Caco-2 (cell line): Measurements from ENCODE around the gene CMYA5. TPM values are rescaled to one million over a fixed set of nuclear protein-coding genes. Genes with fewer than 3 reads are reported as not detected.
"Not testable (repeated sequence)": the region's sequence is repeated elsewhere in the genome, so short reads cannot be mapped to it uniquely, and the experiment has no call there.

Experiments
- BruUV-seq: library from RNA; stranded (reverse); fragments of 400-500 nt; replicated peaks from 2 replicates; lab custom pipeline; 2021; lab: Mats Ljungman, UMichigan
- CTCF ChIA-PET: fragments of 300-600 bp; sonication (Branson Sonifier 250); formaldehyde crosslinking; loops from one replicate; lab custom pipeline; 2022; ENCODE audit warnings: antibody characterized with exemption; lab: Charles Lee
- POLR2A ChIA-PET: fragments of 300-600 bp; sonication (Branson Sonifier 250); formaldehyde crosslinking; loops from one replicate; lab custom pipeline; 2022; ENCODE audit warnings: antibody characterized with exemption; lab: Charles Lee
- DNase-seq, 2 experiments: peaks; one replicate each; pipeline versions ENCODE4 v3.0.0 to v3.0.0-alpha.2; 2020 to 2022
- H3K27me3 ChIP-seq: replicated peaks from 2 replicates; pipeline ENCODE4 v1.6.0; 2011; ENCODE audit warnings: low read length; ENCODE audit not compliant: control insufficient read depth, insufficient read depth
- H3K36me3 ChIP-seq: 2 replicates; pipeline ENCODE4 v1.5.1; 2011; ENCODE audit warnings: low read length; ENCODE audit not compliant: control insufficient read depth, insufficient read depth
- H3K4me1 ChIP-seq: fragments of 250-450 bp; sonication (Bioruptor Pico); 2 replicates; pipeline ENCODE4 v1.5.1; 2020; ENCODE audit warnings: mild to moderate bottlenecking
- H3K4me3 ChIP-seq: 2 replicates; pipeline ENCODE4 v1.5.1; 2011; ENCODE audit warnings: low read depth, mild to moderate bottlenecking, control low read depth, low read length
- H3K9me3 ChIP-seq: fragments of 250-450 bp; sonication (Bioruptor Pico); 2 replicates; pipeline ENCODE4 v1.5.1; 2020; ENCODE audit warnings: mild to moderate bottlenecking, moderate library complexity
- H3K27ac Mint-ChIP-seq: one replicate; pipeline ENCODE4 v1.8.0; 2022; ENCODE audit warnings: mixed read lengths; ENCODE audit not compliant: unreplicated experiment
- H3K27me3 Mint-ChIP-seq: one replicate; pipeline ENCODE4 v1.8.0; 2022; ENCODE audit warnings: mixed read lengths; ENCODE audit not compliant: insufficient read depth, unreplicated experiment
- H3K36me3 Mint-ChIP-seq: one replicate; pipeline ENCODE4 v1.8.0; 2022; ENCODE audit warnings: mild to moderate bottlenecking, mixed read lengths; ENCODE audit not compliant: insufficient read depth, unreplicated experiment
- H3K4me1 Mint-ChIP-seq: one replicate; pipeline ENCODE4 v1.8.0; 2022; ENCODE audit warnings: low read depth, mixed read lengths; ENCODE audit not compliant: unreplicated experiment
- H3K4me3 Mint-ChIP-seq: one replicate; pipeline ENCODE4 v1.8.0; 2022; ENCODE audit warnings: mild to moderate bottlenecking, moderate library complexity, mixed read lengths; ENCODE audit not compliant: unreplicated experiment
- H3K9me3 Mint-ChIP-seq: one replicate; pipeline ENCODE4 v1.8.0; 2022; ENCODE audit warnings: mixed read lengths; ENCODE audit not compliant: unreplicated experiment
- intact Hi-C: fragments of 100-400 bp; cut with micrococcal nuclease; formaldehyde crosslinking; loops from one replicate; pipeline ENCODE4 v1.10.0; 2022; ENCODE audit not compliant: unreplicated experiment
- total RNA-seq: library from RNA; stranded (reverse); gene quantifications from 2 replicates; pipeline ENCODE4 v1.2.3, GENCODE V29; 2022
- TF ChIP-seq, protein P1 (sequence below), 2 experiments: fragments of 200-600 bp in 1 of 2; IDR thresholded peaks; 1 replicate in 1 of 2; 2 replicates in 1 of 2; pipeline versions ENCODE4 v1.5.1 to v1.8.0; 2011 to 2022; ENCODE audit warnings: antibody characterized with exemption in 1 of 2, control low read depth in 1 of 2, inconsistent platforms in 1 of 2, low read depth in 1 of 2, low read length in 1 of 2, mild to moderate bottlenecking in 1 of 2, moderate library complexity in 1 of 2; ENCODE audit not compliant: insufficient read depth in 1 of 2, severe bottlenecking in 1 of 2, unreplicated experiment in 1 of 2

CMYA5 gene
- total RNA-seq, 1 experiment from 2014 or later: 0.39 TPM

DNA sequence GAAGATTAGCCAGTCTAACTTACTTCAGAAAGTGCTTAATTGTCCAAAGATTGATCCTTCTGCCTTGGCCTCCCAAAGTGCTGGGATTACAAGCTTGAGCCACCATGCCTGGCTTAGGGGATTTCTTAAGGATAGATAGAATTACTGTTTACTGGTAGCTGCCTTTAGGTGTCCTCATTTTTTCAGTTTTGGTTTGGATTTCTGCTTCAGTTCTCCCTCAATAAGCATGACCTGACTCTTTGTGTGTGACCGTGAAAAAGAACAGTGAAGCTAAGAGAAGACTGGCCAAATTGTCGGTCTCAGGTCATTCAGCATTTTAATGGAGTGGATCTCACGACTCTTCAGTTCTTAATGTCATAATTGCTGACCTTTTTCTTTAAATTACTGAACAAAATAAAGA, 22.9 kb upstream of the CMYA5 start:
- no peaks in the 10 kb centered on the region for H3K36me3 ChIP-seq
- H3K27ac Mint-ChIP-seq: no peak overlapping the region
- POLR2A ChIA-PET: no interaction called here

GRCh38 chr5:79672392-79672791, 17.2 kb upstream of the CMYA5 start:
- Histone ChIP-seq H3K9me3 (no peaks in the 10 kb centered on the region), H3K36me3 (no peaks in the 10 kb centered on the region), H3K27me3 (no peaks in the 10 kb centered on the region), H3K4me1 (0 out of 2 replicates have a peak, but pooled peaks cover 3% of the 10 kb centered on the region), H3K4me3 (no peak overlapping the region)
- CTCF ChIA-PET: no interaction called here
- Mint-ChIP-seq H3K27me3 (no peaks in the 10 kb centered on the region), H3K4me1 (peaks cover 19% of the 10 kb centered on the region), H3K27ac (no peak overlapping the region), H3K36me3 (peaks cover 47% of the 10 kb centered on the region), H3K4me3 (no peak overlapping the region), H3K9me3 (no peaks in the 10 kb centered on the region)
- TF ChIP-seq, protein P1, sequence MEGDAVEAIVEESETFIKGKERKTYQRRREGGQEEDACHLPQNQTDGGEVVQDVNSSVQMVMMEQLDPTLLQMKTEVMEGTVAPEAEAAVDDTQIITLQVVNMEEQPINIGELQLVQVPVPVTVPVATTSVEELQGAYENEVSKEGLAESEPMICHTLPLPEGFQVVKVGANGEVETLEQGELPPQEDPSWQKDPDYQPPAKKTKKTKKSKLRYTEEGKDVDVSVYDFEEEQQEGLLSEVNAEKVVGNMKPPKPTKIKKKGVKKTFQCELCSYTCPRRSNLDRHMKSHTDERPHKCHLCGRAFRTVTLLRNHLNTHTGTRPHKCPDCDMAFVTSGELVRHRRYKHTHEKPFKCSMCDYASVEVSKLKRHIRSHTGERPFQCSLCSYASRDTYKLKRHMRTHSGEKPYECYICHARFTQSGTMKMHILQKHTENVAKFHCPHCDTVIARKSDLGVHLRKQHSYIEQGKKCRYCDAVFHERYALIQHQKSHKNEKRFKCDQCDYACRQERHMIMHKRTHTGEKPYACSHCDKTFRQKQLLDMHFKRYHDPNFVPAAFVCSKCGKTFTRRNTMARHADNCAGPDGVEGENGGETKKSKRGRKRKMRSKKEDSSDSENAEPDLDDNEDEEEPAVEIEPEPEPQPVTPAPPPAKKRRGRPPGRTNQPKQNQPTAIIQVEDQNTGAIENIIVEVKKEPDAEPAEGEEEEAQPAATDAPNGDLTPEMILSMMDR (IDR thresholded peaks at IDR 0.05; ENCODE audit: insufficient read depth in 1 of 2, low read depth in 1 of 2, low read length in 1 of 2, severe bottlenecking in 1 of 2, unreplicated experiment in 1 of 2): no peak
- no peak for DNase-seq
- no TSS peak for BruUV-seq
- POLR2A ChIA-PET: no interaction called here
- intact Hi-C loops: no loop called here

More for the DNA sequence above, 22.9 kb upstream of the CMYA5 start:
- BruUV-seq: no TSS peak
- intact Hi-C loops: no loop called here
- CTCF ChIA-PET: interaction anchor here (0.6 to 1.6 kb wide), 2 partner anchors 76 to 108 kb away, joined by 3 to 7 read pairs; no protein-coding TSS in a partner anchor
- Mint-ChIP-seq H3K4me3 (no peak overlapping the region), H3K27me3 (no peaks in the 10 kb centered on the region), H3K36me3 (peaks cover 28% of the 10 kb centered on the region), H3K4me1 (peaks cover 6% of the 10 kb centered on the region), H3K9me3 (no peaks in the 10 kb centered on the region)
- Histone ChIP-seq H3K4me1 (no peaks in the 10 kb centered on the region), H3K9me3 (no peaks in the 10 kb centered on the region), H3K4me3 (no peak overlapping the region), H3K27me3 (no peaks in the 10 kb centered on the region)
- TF ChIP-seq, protein P1 (IDR thresholded peaks at IDR 0.05; ENCODE audit: insufficient read depth in 1 of 2, low read depth in 1 of 2, low read length in 1 of 2, severe bottlenecking in 1 of 2, unreplicated experiment in 1 of 2): no peak
- DNase-seq: no peak

GRCh38 chr5:79676354-79676753, 13.3 kb upstream of the CMYA5 start:
- DNase-seq, H3K27me3 Mint-ChIP-seq, H3K4me3 Mint-ChIP-seq, H3K4me3 ChIP-seq, H3K27ac Mint-ChIP-seq, H3K9me3 ChIP-seq, H3K36me3 ChIP-seq, BruUV-seq, H3K27me3 ChIP-seq, H3K9me3 Mint-ChIP-seq, POLR2A ChIA-PET, CTCF ChIA-PET, H3K4me1 ChIP-seq, intact Hi-C loops: not testable (repeated sequence)
- H3K4me1 Mint-ChIP-seq: peaks cover 13% of the 10 kb centered on the region
- H3K36me3 Mint-ChIP-seq: peaks cover 45% of the 10 kb centered on the region

- peaks cover 53% of the 10 kb centered on the region for H3K36me3 Mint-ChIP-seq
- BruUV-seq, H3K27me3 Mint-ChIP-seq, H3K27ac Mint-ChIP-seq, H3K4me1 ChIP-seq, H3K4me3 ChIP-seq, H3K36me3 ChIP-seq, H3K4me3 Mint-ChIP-seq, H3K9me3 ChIP-seq, intact Hi-C loops, H3K9me3 Mint-ChIP-seq, POLR2A ChIA-PET, H3K27me3 ChIP-seq, DNase-seq, H3K4me1 Mint-ChIP-seq: not testable (repeated sequence)
- CTCF ChIA-PET: interaction anchor here (0.6 kb wide), 1 partner anchor 21 kb away, joined by 3 read pairs; no protein-coding TSS in a partner anchor
Observed at GRCh38 chr5:79682102-79682501, 7.5 kb upstream of the CMYA5 start.
